Neural progenitor cell (in vitro differentiated cells): ENCODE data around the gene CERT1.
"Not testable (repeated sequence)": the region's sequence is repeated elsewhere in the genome, so short reads cannot be mapped to it uniquely, and the experiment has no call there.

Source experiments
- CTCF ChIP-seq: fragments of 200-600 bp; sonication (generic); IDR thresholded peaks from 2 replicates; pipeline ENCODE4 v1.5.1; 2017; ENCODE audit warnings: antibody characterized with exemption, mild to moderate bottlenecking
- EZH2 ChIP-seq: fragments of 200-600 bp; sonication (generic); IDR thresholded peaks from 2 replicates; pipeline ENCODE4 v1.6.1; 2017; ENCODE audit warnings: antibody characterized with exemption, mild to moderate bottlenecking, moderate library complexity

- TF ChIP-seq CTCF, EZH2: not testable (repeated sequence)
Observed at GRCh38 chr5:75560655-75561054, 49.2 kb upstream of the CERT1 start.
